Measurements from ENCODE around the gene FBLN5. TPM values are rescaled to one million over a fixed set of nuclear protein-coding genes. Genes with fewer than 3 reads are reported as not detected.

Gene FBLN5, protein sequence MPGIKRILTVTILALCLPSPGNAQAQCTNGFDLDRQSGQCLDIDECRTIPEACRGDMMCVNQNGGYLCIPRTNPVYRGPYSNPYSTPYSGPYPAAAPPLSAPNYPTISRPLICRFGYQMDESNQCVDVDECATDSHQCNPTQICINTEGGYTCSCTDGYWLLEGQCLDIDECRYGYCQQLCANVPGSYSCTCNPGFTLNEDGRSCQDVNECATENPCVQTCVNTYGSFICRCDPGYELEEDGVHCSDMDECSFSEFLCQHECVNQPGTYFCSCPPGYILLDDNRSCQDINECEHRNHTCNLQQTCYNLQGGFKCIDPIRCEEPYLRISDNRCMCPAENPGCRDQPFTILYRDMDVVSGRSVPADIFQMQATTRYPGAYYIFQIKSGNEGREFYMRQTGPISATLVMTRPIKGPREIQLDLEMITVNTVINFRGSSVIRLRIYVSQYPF
- 3.3 TPM for total RNA-seq (2021; ENCODE audit: unreplicated experiment)
- polyA plus RNA-seq (2012) = 1.9 and 2.6 TPM in 2 replicates
- percentile 24 among the genes with signal in this experiment for Bru-seq, nascent RNA
- BruChase-seq, experiment 1, labeled RNA remaining after a 6-hour chase = percentile 28 among the genes with signal in this experiment
- BruChase-seq, experiment 2, labeled RNA remaining after a 2-hour chase = percentile 27 among the genes with signal in this experiment
- long read RNA-seq = 0 reads

GRCh38 chr14:91947475-91948184 is at the start of gene FBLN5:
FBLN5 (minus strand) TSS chr14:91947694; CDS start chr14:91947229, 465 bp downstream.
- no peak within 1 kb of the TSS for H2AFZ ChIP-seq (ENCODE audit: low read depth, low read length, poor library complexity, severe bottlenecking)
- no peaks in the 10 kb centered on the region for H3K27me3 ChIP-seq (ENCODE audit: insufficient read depth, low read length)
- no peaks in the 10 kb centered on the region for H3K9me3 ChIP-seq (ENCODE audit: control insufficient read depth in 1 of 2, insufficient read depth in 1 of 2, low read depth in 1 of 2, low read length in 2 of 2)
- ATAC-seq = peak; percentile 70
- RAD21 ChIA-PET (ENCODE audit: low non-redundant PET in 1 of 2, low total read pairs in 2 of 2, uncharacterized antibody in 2 of 2, unreplicated experiment in 2 of 2) = no interaction called here
- BruUV-seq (replicated peaks) = no TSS peak
- no peaks in the 10 kb centered on the region for H3K79me2 ChIP-seq (ENCODE audit: insufficient read depth, low read length)
- intact Hi-C loops (cut with micrococcal nuclease) = no loop called here
- H3K4me2 ChIP-seq (ENCODE audit: low read length) = peak within 1 kb of the TSS; percentile 68
- H3K9me2 ChIP-seq (ENCODE audit: insufficient read depth) = no peaks in the 10 kb centered on the region
- POLR2A ChIA-PET = no interaction called here
- CTCF ChIA-PET = no interaction called here
- H3K4me3 ChIP-seq (replicated peaks in 1 of 2; ENCODE audit: low read depth in 1 of 2, low read length in 2 of 2) = peak within 1 kb of the TSS; percentile 30 to 47
- H4K20me1 ChIP-seq (ENCODE audit: insufficient read depth) = no peaks in the 10 kb centered on the region
- peak within 1 kb of the TSS; percentile 27; the same call in 1 of the 2 replicates for H3K9ac ChIP-seq (ENCODE audit: low read length)
- no peak within 1 kb of the TSS for H3K27ac ChIP-seq (ENCODE audit: low read depth, low read length)
- no peaks in the 10 kb centered on the region; a peak in 1 of 4 replicates for H3K4me1 ChIP-seq (ENCODE audit: control insufficient read depth in 1 of 2, insufficient read depth in 2 of 2, low read length in 2 of 2)
- DNase-seq (ENCODE audit: low read depth, low spot score) = no peak
- H3K36me3 ChIP-seq (ENCODE audit: control insufficient read depth in 1 of 2, insufficient read depth in 2 of 2, low read length in 2 of 2) = no peaks in the 10 kb centered on the region
- TF ChIP-seq ATF3 (IDR thresholded peaks at IDR 0.05) (no peak), ZBTB33 (IDR thresholded peaks at IDR 0.05; ENCODE audit: extremely low read depth, insufficient replicate concordance, low read length) (no peak), YY1 (IDR thresholded peaks at IDR 0.05; ENCODE audit: extremely low read depth, insufficient replicate concordance, low read depth, low read length) (no peak), ZFX (IDR thresholded peaks at IDR 0.05) (no peak), CEBPB (IDR thresholded peaks at IDR 0.05; ENCODE audit: low read depth) (no peak), EGR1 (IDR thresholded peaks at IDR 0.05; ENCODE audit: low read depth) (no peak), ELF1 (IDR thresholded peaks at IDR 0.05; ENCODE audit: borderline replicate concordance, low read depth) (no peak), EZH2phosphoT487 (IDR thresholded peaks at IDR 0.05; ENCODE audit: borderline replicate concordance) (no peak), RAD21 (IDR thresholded peaks at IDR 0.05; ENCODE audit: low read depth) (no peak), POLR2A (IDR thresholded peaks at IDR 0.05; ENCODE audit: borderline replicate concordance, extremely low read depth, insufficient read depth, insufficient read length) (no peak), FOSL1 (IDR thresholded peaks at IDR 0.05; ENCODE audit: low read depth) (no peak), POLR2AphosphoS5 (IDR thresholded peaks at IDR 0.05; ENCODE audit: low read depth, low read length) (no peak), SRF (IDR thresholded peaks at IDR 0.05; ENCODE audit: low read depth) (no peak), CBX3 (IDR thresholded peaks at IDR 0.05; ENCODE audit: low read depth) (no peak), EZH2 (IDR thresholded peaks at IDR 0.05) (no peak), SIN3A (IDR thresholded peaks at IDR 0.05; ENCODE audit: low read depth) (no peak), ZNF274 (IDR thresholded peaks at IDR 0.05; ENCODE audit: low read depth, low read length) (no peak)
- TF ChIP-seq, protein P1, sequence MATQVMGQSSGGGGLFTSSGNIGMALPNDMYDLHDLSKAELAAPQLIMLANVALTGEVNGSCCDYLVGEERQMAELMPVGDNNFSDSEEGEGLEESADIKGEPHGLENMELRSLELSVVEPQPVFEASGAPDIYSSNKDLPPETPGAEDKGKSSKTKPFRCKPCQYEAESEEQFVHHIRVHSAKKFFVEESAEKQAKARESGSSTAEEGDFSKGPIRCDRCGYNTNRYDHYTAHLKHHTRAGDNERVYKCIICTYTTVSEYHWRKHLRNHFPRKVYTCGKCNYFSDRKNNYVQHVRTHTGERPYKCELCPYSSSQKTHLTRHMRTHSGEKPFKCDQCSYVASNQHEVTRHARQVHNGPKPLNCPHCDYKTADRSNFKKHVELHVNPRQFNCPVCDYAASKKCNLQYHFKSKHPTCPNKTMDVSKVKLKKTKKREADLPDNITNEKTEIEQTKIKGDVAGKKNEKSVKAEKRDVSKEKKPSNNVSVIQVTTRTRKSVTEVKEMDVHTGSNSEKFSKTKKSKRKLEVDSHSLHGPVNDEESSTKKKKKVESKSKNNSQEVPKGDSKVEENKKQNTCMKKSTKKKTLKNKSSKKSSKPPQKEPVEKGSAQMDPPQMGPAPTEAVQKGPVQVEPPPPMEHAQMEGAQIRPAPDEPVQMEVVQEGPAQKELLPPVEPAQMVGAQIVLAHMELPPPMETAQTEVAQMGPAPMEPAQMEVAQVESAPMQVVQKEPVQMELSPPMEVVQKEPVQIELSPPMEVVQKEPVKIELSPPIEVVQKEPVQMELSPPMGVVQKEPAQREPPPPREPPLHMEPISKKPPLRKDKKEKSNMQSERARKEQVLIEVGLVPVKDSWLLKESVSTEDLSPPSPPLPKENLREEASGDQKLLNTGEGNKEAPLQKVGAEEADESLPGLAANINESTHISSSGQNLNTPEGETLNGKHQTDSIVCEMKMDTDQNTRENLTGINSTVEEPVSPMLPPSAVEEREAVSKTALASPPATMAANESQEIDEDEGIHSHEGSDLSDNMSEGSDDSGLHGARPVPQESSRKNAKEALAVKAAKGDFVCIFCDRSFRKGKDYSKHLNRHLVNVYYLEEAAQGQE (IDR thresholded peaks at IDR 0.05; ENCODE audit: low read depth) = no peak
- TF ChIP-seq, protein P2, sequence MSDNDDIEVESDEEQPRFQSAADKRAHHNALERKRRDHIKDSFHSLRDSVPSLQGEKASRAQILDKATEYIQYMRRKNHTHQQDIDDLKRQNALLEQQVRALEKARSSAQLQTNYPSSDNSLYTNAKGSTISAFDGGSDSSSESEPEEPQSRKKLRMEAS (IDR thresholded peaks at IDR 0.05) = no peak
